SK-N-SH (cell line): ENCODE measurements around the gene MYLK2. TPM values are rescaled to one million over a fixed set of nuclear protein-coding genes. Genes with fewer than 3 reads are reported as not detected.

Experiments
- CHD2 ChIP-seq: fragments of 150-350 bp; IDR thresholded peaks from 2 replicates; pipeline ENCODE4 v1.6.1; 2018; ENCODE audit warnings: low read length; ENCODE audit not compliant: partially characterized antibody
- EZH2phosphoT487 ChIP-seq: fragments of 200-600 bp; sonication (generic); IDR thresholded peaks from 2 replicates; pipeline ENCODE4 v1.6.1; 2017; ENCODE audit warnings: low read depth, mixed run types, mild to moderate bottlenecking, antibody characterized with exemption, moderate library complexity, borderline replicate concordance
- FOXM1 ChIP-seq: IDR thresholded peaks from 2 replicates; pipeline ENCODE4 v1.4.0; 2012; ENCODE audit warnings: low read depth, mild to moderate bottlenecking
- GATA2 ChIP-seq: sonication (generic); formaldehyde crosslinking; IDR thresholded peaks from 2 replicates; pipeline ENCODE4 v1.5.0; 2020; ENCODE audit warnings: mild to moderate bottlenecking, missing genetic modification reagents
- JUND ChIP-seq: IDR thresholded peaks from 2 replicates; pipeline ENCODE4 v1.4.0; 2012
- MXI1 ChIP-seq: IDR thresholded peaks from 2 replicates; pipeline ENCODE4 v1.6.1; 2012; ENCODE audit warnings: mild to moderate bottlenecking, low read depth, low read length, improper control_type of control experiment
- POLR2AphosphoS5 ChIP-seq: IDR thresholded peaks from 2 replicates; pipeline ENCODE4 v1.6.1; 2012; ENCODE audit warnings: low read depth, low read length
- RCOR1 ChIP-seq: fragments of 150-350 bp; IDR thresholded peaks from 2 replicates; pipeline ENCODE4 v1.6.1; 2017; ENCODE audit warnings: antibody characterized with exemption, low read length
- RFX5 ChIP-seq: IDR thresholded peaks from 2 replicates; pipeline ENCODE4 v1.6.1; 2012; ENCODE audit warnings: mild to moderate bottlenecking, improper control_type of control experiment, low read length
- TAF1 ChIP-seq: IDR thresholded peaks from 2 replicates; pipeline ENCODE4 v1.6.1; 2012; ENCODE audit warnings: low read depth, mild to moderate bottlenecking, low read length, moderate library complexity, borderline replicate concordance
- polyA plus RNA-seq, 3 experiments: library from polyadenylated mRNA; depleted of rRNA; stranded (reverse); fragments of >200 nt; gene quantifications; 2 replicates each; pipeline ENCODE4 v1.2.3, GENCODE V29; 2012
- small RNA-seq, 7 experiments: library from RNA; depleted of rRNA; stranded (forward); fragments of <200 nt; gene quantifications; one replicate each; pipeline ENCODE3, GENCODE V24; 2012

MYLK2 gene
- polyA plus RNA-seq, 1 of the 3 experiments (the other 2 are of a cell fraction), result 0.21 TPM

- TF ChIP-seq POLR2AphosphoS5 (no peak), TAF1 (no peak), RFX5 (no peak), JUND (no peak), RCOR1 (no peak), GATA2 (CRISPR knock-in tag) (no peak), FOXM1 (no peak), MXI1 (no peak), EZH2phosphoT487 (no peak), CHD2 (no peak)
- TF ChIP-seq, all 33 proteins: peak for 0
Observed at GRCh38 chr20:31883829-31884228, 64.7 kb downstream of the MYLK2 start (continued).

Small RNAs within 50 kb of the gene (small RNA-seq; reads per million reads assigned to genes)
- gene AL160175.1, result 0 reads per million in 7 experiments

Other genes with a start within 250 kb of the MYLK2 start
- gene ID1, start 214.1 kb upstream of the MYLK2 start, polyA plus RNA-seq (2012; rRNA removed), result 324 and 493 TPM in 2 replicates
- gene COX4I2, start 181.4 kb upstream of the MYLK2 start, polyA plus RNA-seq (2012; rRNA removed), result 0.21 TPM in 1 of 2 replicates, not detected in the other
- 99.9 and 103 TPM in 2 replicates for gene BCL2L1, start 96.5 kb upstream of the MYLK2 start, polyA plus RNA-seq (2012; rRNA removed)
- 14.4 and 17.1 TPM in 2 replicates for gene TPX2, start 80.1 kb upstream of the MYLK2 start, polyA plus RNA-seq (2012; rRNA removed)
- 0.73 and 0.99 TPM in 2 replicates for gene FOXS1, start 26.2 kb downstream of the MYLK2 start, polyA plus RNA-seq (2012; rRNA removed)
- gene DUSP15, start 51.2 kb downstream of the MYLK2 start, polyA plus RNA-seq (2012; rRNA removed), result 4.3 and 5.4 TPM in 2 replicates
- gene TTLL9, start 51.3 kb downstream of the MYLK2 start, polyA plus RNA-seq (2012; rRNA removed), result 0.23 and 0.32 TPM in 2 replicates
- gene PDRG1, start 132.7 kb downstream of the MYLK2 start, polyA plus RNA-seq (2012; rRNA removed), result 18.9 and 19.7 TPM in 2 replicates
- 0.02 and 0.10 TPM in 2 replicates for gene XKR7, start 148.8 kb downstream of the MYLK2 start, polyA plus RNA-seq (2012; rRNA removed)
- gene CCM2L, start 191.1 kb downstream of the MYLK2 start, polyA plus RNA-seq (2012; rRNA removed), result not detected in 2 replicates
- gene HCK, start 232.9 kb downstream of the MYLK2 start, polyA plus RNA-seq (2012; rRNA removed), result not detected in 2 replicates